ENCODE measurements around the gene CTSE.
"Not testable (repeated sequence)": the region's sequence is repeated elsewhere in the genome, so short reads cannot be mapped to it uniquely, and the experiment has no call there.

Gene CTSE

GRCh38 chr1:206023695-206024094 lies at the start of gene CTSE:
TSS of gene CTSE (minus strand) at chr1:206023895. CDS start at chr1:206023791, 104 bp downstream.
- no peaks in the 10 kb centered on the region for H3K27me3 ChIP-seq (ENCODE audit: insufficient read depth, low read length)
- no peak within 1 kb of the TSS for H3K4me3 ChIP-seq (ENCODE audit: low read length)
- no peaks in the 10 kb centered on the region for H3K9me3 ChIP-seq (ENCODE audit: low read length)
- H2AFZ ChIP-seq (ENCODE audit: low read depth, low read length): no peak within 1 kb of the TSS
- no peaks in the 10 kb centered on the region for H3K4me1 ChIP-seq (ENCODE audit: insufficient read depth, low read length)
- no peaks in the 10 kb centered on the region for H3K36me3 ChIP-seq (ENCODE audit: insufficient read depth, low read length)

- H3K9me3 ChIP-seq (ENCODE audit: low read length): no peaks in the 10 kb centered on the region
These were observed 47.1 kb upstream of the CTSE start for GRCh38 chr1:206070627-206071304.

GRCh38 chr1:206068314-206068713 lies 44.6 kb upstream of the CTSE start:
- no peaks in the 10 kb centered on the region for H3K36me3 ChIP-seq (ENCODE audit: insufficient read depth, low read length)
- H3K4me1 ChIP-seq (ENCODE audit: insufficient read depth, low read length): no peaks in the 10 kb centered on the region
- H3K27me3 ChIP-seq (ENCODE audit: insufficient read depth, low read length): no peaks in the 10 kb centered on the region
- no peaks in the 10 kb centered on the region for H3K9me3 ChIP-seq (ENCODE audit: low read length)
- no peak overlapping the region for H2AFZ ChIP-seq (ENCODE audit: low read depth, low read length)
- no peak overlapping the region for H3K4me3 ChIP-seq (ENCODE audit: low read length)

More at GRCh38 chr1:206070627-206071304, 47.1 kb upstream of the CTSE start:
- Histone ChIP-seq H3K27me3 (ENCODE audit: insufficient read depth, low read length) (no peaks in the 10 kb centered on the region), H3K4me3 (ENCODE audit: low read length) (no peak overlapping the region), H3K36me3 (ENCODE audit: insufficient read depth, low read length) (no peaks in the 10 kb centered on the region), H2AFZ (ENCODE audit: low read depth, low read length) (no peak overlapping the region), H3K4me1 (ENCODE audit: insufficient read depth, low read length) (no peaks in the 10 kb centered on the region)

- Histone ChIP-seq H3K27me3 (ENCODE audit: insufficient read depth, low read length) (no peaks in the 10 kb centered on the region), H3K4me1 (ENCODE audit: insufficient read depth, low read length) (no peaks in the 10 kb centered on the region), H3K36me3 (ENCODE audit: insufficient read depth, low read length) (no peaks in the 10 kb centered on the region), H3K4me3 (ENCODE audit: low read length) (no peak overlapping the region), H3K9me3 (ENCODE audit: low read length) (no peaks in the 10 kb centered on the region), H2AFZ (ENCODE audit: low read depth, low read length) (no peak overlapping the region)
These were observed 44.0 kb upstream of the CTSE start for GRCh38 chr1:206067486-206068227.

GRCh38 chr1:206066479-206067171 lies 42.9 kb upstream of the CTSE start:
- H3K27me3 ChIP-seq (ENCODE audit: insufficient read depth, low read length): no peaks in the 10 kb centered on the region
- no peaks in the 10 kb centered on the region for H3K36me3 ChIP-seq (ENCODE audit: insufficient read depth, low read length)
- no peaks in the 10 kb centered on the region for H3K9me3 ChIP-seq (ENCODE audit: low read length)
- H3K4me1 ChIP-seq (ENCODE audit: insufficient read depth, low read length): no peaks in the 10 kb centered on the region
- no peak overlapping the region for H2AFZ ChIP-seq (ENCODE audit: low read depth, low read length)
- no peak overlapping the region for H3K4me3 ChIP-seq (ENCODE audit: low read length)

- no peaks in the 10 kb centered on the region for H3K27me3 ChIP-seq (ENCODE audit: insufficient read depth, low read length)
These were observed 42.0 kb upstream of the CTSE start for GRCh38 chr1:206065547-206066145.

GRCh38 chr1:206064501-206064900 lies 40.8 kb upstream of the CTSE start:
- H3K4me3 ChIP-seq (ENCODE audit: low read length); H3K9me3 ChIP-seq (ENCODE audit: low read length); H3K4me1 ChIP-seq (ENCODE audit: insufficient read depth, low read length); H3K27me3 ChIP-seq (ENCODE audit: insufficient read depth, low read length); H2AFZ ChIP-seq (ENCODE audit: low read depth, low read length); H3K36me3 ChIP-seq (ENCODE audit: insufficient read depth, low read length): not testable (repeated sequence)

More at GRCh38 chr1:206065547-206066145, 42.0 kb upstream of the CTSE start:
- Histone ChIP-seq H3K36me3 (ENCODE audit: insufficient read depth, low read length) (no peaks in the 10 kb centered on the region), H3K4me3 (ENCODE audit: low read length) (no peak overlapping the region), H2AFZ (ENCODE audit: low read depth, low read length) (no peak overlapping the region), H3K4me1 (ENCODE audit: insufficient read depth, low read length) (no peaks in the 10 kb centered on the region), H3K9me3 (ENCODE audit: low read length) (peaks cover 2% of the 10 kb centered on the region)

GRCh38 chr1:206064001-206064400 lies 40.3 kb upstream of the CTSE start:
- H2AFZ ChIP-seq (ENCODE audit: low read depth, low read length); H3K27me3 ChIP-seq (ENCODE audit: insufficient read depth, low read length); H3K4me1 ChIP-seq (ENCODE audit: insufficient read depth, low read length); H3K9me3 ChIP-seq (ENCODE audit: low read length); H3K4me3 ChIP-seq (ENCODE audit: low read length); H3K36me3 ChIP-seq (ENCODE audit: insufficient read depth, low read length): not testable (repeated sequence)

- no peaks in the 10 kb centered on the region for H3K36me3 ChIP-seq (ENCODE audit: insufficient read depth, low read length)
- H2AFZ ChIP-seq (ENCODE audit: low read depth, low read length): no peak overlapping the region
- no peaks in the 10 kb centered on the region for H3K4me1 ChIP-seq (ENCODE audit: insufficient read depth, low read length)
- peaks cover 5% of the 10 kb centered on the region for H3K9me3 ChIP-seq (ENCODE audit: low read length)
- no peaks in the 10 kb centered on the region for H3K27me3 ChIP-seq (ENCODE audit: insufficient read depth, low read length)
- H3K4me3 ChIP-seq (ENCODE audit: low read length): no peak overlapping the region
These were observed 38.8 kb upstream of the CTSE start for GRCh38 chr1:206062464-206062863.

GRCh38 chr1:206060844-206061243 lies 37.1 kb upstream of the CTSE start:
- Histone ChIP-seq H3K27me3 (ENCODE audit: insufficient read depth, low read length) (no peaks in the 10 kb centered on the region), H3K4me3 (ENCODE audit: low read length) (no peak overlapping the region), H3K4me1 (ENCODE audit: insufficient read depth, low read length) (no peaks in the 10 kb centered on the region), H3K36me3 (ENCODE audit: insufficient read depth, low read length) (no peaks in the 10 kb centered on the region), H3K9me3 (ENCODE audit: low read length) (peaks cover 5% of the 10 kb centered on the region), H2AFZ (ENCODE audit: low read depth, low read length) (no peak overlapping the region)

GRCh38 chr1:206059355-206059915 lies 35.7 kb upstream of the CTSE start:
- H3K4me1 ChIP-seq (ENCODE audit: insufficient read depth, low read length): no peaks in the 10 kb centered on the region
- no peak overlapping the region for H2AFZ ChIP-seq (ENCODE audit: low read depth, low read length)
- no peak overlapping the region for H3K4me3 ChIP-seq (ENCODE audit: low read length)
- H3K36me3 ChIP-seq (ENCODE audit: insufficient read depth, low read length): no peaks in the 10 kb centered on the region
- no peaks in the 10 kb centered on the region for H3K27me3 ChIP-seq (ENCODE audit: insufficient read depth, low read length)
- H3K9me3 ChIP-seq (ENCODE audit: low read length): peaks cover 5% of the 10 kb centered on the region

GRCh38 chr1:206058927-206059292 lies 35.2 kb upstream of the CTSE start:
- Histone ChIP-seq H3K27me3 (ENCODE audit: insufficient read depth, low read length) (no peaks in the 10 kb centered on the region), H3K9me3 (ENCODE audit: low read length) (peaks cover 5% of the 10 kb centered on the region)

More at GRCh38 chr1:206058927-206059292, 35.2 kb upstream of the CTSE start:
- Histone ChIP-seq H3K4me1 (ENCODE audit: insufficient read depth, low read length) (no peaks in the 10 kb centered on the region), H2AFZ (ENCODE audit: low read depth, low read length) (no peak overlapping the region), H3K36me3 (ENCODE audit: insufficient read depth, low read length) (no peaks in the 10 kb centered on the region), H3K4me3 (ENCODE audit: low read length) (no peak overlapping the region)

Measured in neuron (in vitro differentiated cells).